Vein endothelial cell (primary cell): ENCODE results near the gene ISG20. TPM values are rescaled to one million over a fixed set of nuclear protein-coding genes. Genes with fewer than 3 reads are reported as not detected.
A peak's percentile ranks its signal among the peaks of the same experiment; 100 is the strongest.

ENCODE experiments used
- small RNA-seq: library from RNA; depleted of rRNA; stranded (forward); fragments of <200 nt; gene quantifications from one replicate; pipeline ENCODE3, GENCODE V24; 2012
- total RNA-seq: library from RNA; depleted of rRNA; stranded (reverse); fragments of >200 nt; gene quantifications from 2 replicates; pipeline ENCODE4 v1.2.3, GENCODE V29; 2012

Gene ISG20
- total RNA-seq = 4.5 and 4.9 TPM in 2 replicates

GRCh38 chr15:88638626-88639372 lies at the start of gene ISG20:
Gene ISG20, plus strand, starts transcription at chr15:88639016. Its CDS starts 351 bp downstream, at chr15:88639367.

GRCh38 chr15:88620995-88621772 lies 17.6 kb upstream of the ISG20 start, which contains the start of gene AEN:
Gene AEN, plus strand, starts transcription at chr15:88621340. Its CDS starts 4,870 bp downstream, at chr15:88626210.

Small RNAs within 50 kb of the gene (small RNA-seq; reads per million reads assigned to genes)
- 0.64 reads per million, percentile 41 among the genes with 10 or more reads in this experiment for gene MIR1179
- 0.88 reads per million, percentile 53 among the genes with 10 or more reads in this experiment for gene MIR7-2

Other genes with a start within 250 kb of the ISG20 start
- gene MRPL46, start 171.6 kb upstream of the ISG20 start, total RNA-seq = 14.7 and 15.6 TPM in 2 replicates
- 32.4 and 34.3 TPM in 2 replicates for gene MRPS11, start 171.3 kb upstream of the ISG20 start, total RNA-seq
- gene DET1, start 92.3 kb upstream of the ISG20 start, total RNA-seq = 5.3 and 6.9 TPM in 2 replicates
- 78.0 and 83.0 TPM in 2 replicates for gene AEN, start 17.7 kb upstream of the ISG20 start, total RNA-seq
- under 0.01 and 0.48 TPM in 2 replicates for gene ACAN, start 164.4 kb downstream of the ISG20 start, total RNA-seq